ENCODE results near the gene ULK3.
A peak's percentile ranks its signal among the peaks of the same experiment; 100 is the strongest.

The ULK3 gene

GRCh38 chr15:74873036-74873755 is 30.2 kb upstream of the ULK3 start, which contains the start of gene SCAMP2:
Gene SCAMP2, minus strand, starts transcription at chr15:74873365. Its CDS starts 110 bp downstream, at chr15:74873255.
- Mint-ChIP-seq H3K27ac (peak within 1 kb of the TSS; percentile 94), H3K9me3 (no peaks in the 10 kb centered on the region), H3K27me3 (ENCODE audit: low read depth) (no peaks in the 10 kb centered on the region), H3K4me3 (peak within 1 kb of the TSS; percentile 99), H3K4me1 (ENCODE audit: low read depth) (peaks cover 32% of the 10 kb centered on the region), H3K36me3 (ENCODE audit: low read depth) (peaks cover 17% of the 10 kb centered on the region)

- H3K9me3 Mint-ChIP-seq: no peaks in the 10 kb centered on the region
- H3K36me3 Mint-ChIP-seq (ENCODE audit: low read depth): peaks cover 22% of the 10 kb centered on the region
- peak overlapping the region; percentile 94 for H3K27ac Mint-ChIP-seq
- peak overlapping the region; percentile 99 for H3K4me3 Mint-ChIP-seq
- H3K4me1 Mint-ChIP-seq (ENCODE audit: low read depth): peaks cover 38% of the 10 kb centered on the region
- H3K27me3 Mint-ChIP-seq (ENCODE audit: low read depth): no peaks in the 10 kb centered on the region
Measured at GRCh38 chr15:74872702-74873035, 29.7 kb upstream of the ULK3 start.

GRCh38 chr15:74870436-74871215 is 27.7 kb upstream of the ULK3 start:
- Mint-ChIP-seq H3K4me3 (peak overlapping the region; percentile 85), H3K36me3 (ENCODE audit: low read depth) (peaks cover 32% of the 10 kb centered on the region), H3K27ac (peak overlapping the region; percentile 94), H3K27me3 (ENCODE audit: low read depth) (no peaks in the 10 kb centered on the region), H3K9me3 (no peaks in the 10 kb centered on the region), H3K4me1 (ENCODE audit: low read depth) (peaks cover 52% of the 10 kb centered on the region)

- Mint-ChIP-seq H3K9me3 (no peaks in the 10 kb centered on the region), H3K36me3 (ENCODE audit: low read depth) (peaks cover 37% of the 10 kb centered on the region), H3K27me3 (ENCODE audit: low read depth) (no peaks in the 10 kb centered on the region), H3K4me3 (peak overlapping the region; percentile 85), H3K27ac (peak overlapping the region; percentile 94), H3K4me1 (ENCODE audit: low read depth) (peaks cover 57% of the 10 kb centered on the region)
Measured at GRCh38 chr15:74869726-74870407, 26.9 kb upstream of the ULK3 start.

GRCh38 chr15:74869372-74869725 is 26.4 kb upstream of the ULK3 start:
- H3K4me3 Mint-ChIP-seq: peak overlapping the region; percentile 85
- peaks cover 40% of the 10 kb centered on the region for H3K36me3 Mint-ChIP-seq (ENCODE audit: low read depth)
- H3K9me3 Mint-ChIP-seq: no peaks in the 10 kb centered on the region
- H3K4me1 Mint-ChIP-seq (ENCODE audit: low read depth): peaks cover 61% of the 10 kb centered on the region
- H3K27ac Mint-ChIP-seq: peak overlapping the region; percentile 94
- H3K27me3 Mint-ChIP-seq (ENCODE audit: low read depth): no peaks in the 10 kb centered on the region

- Mint-ChIP-seq H3K27ac (peak overlapping the region; percentile 76), H3K9me3 (no peaks in the 10 kb centered on the region), H3K27me3 (ENCODE audit: low read depth) (no peaks in the 10 kb centered on the region), H3K36me3 (ENCODE audit: low read depth) (peaks cover 45% of the 10 kb centered on the region), H3K4me3 (peak overlapping the region; percentile 52), H3K4me1 (ENCODE audit: low read depth) (peaks cover 62% of the 10 kb centered on the region)
Measured at GRCh38 chr15:74868059-74868458, 25.1 kb upstream of the ULK3 start.

- H3K4me3 Mint-ChIP-seq: peak overlapping the region; percentile 52
- no peaks in the 10 kb centered on the region for H3K27me3 Mint-ChIP-seq (ENCODE audit: low read depth)
- H3K36me3 Mint-ChIP-seq (ENCODE audit: low read depth): peaks cover 41% of the 10 kb centered on the region
- peak overlapping the region; percentile 76 for H3K27ac Mint-ChIP-seq
- no peaks in the 10 kb centered on the region for H3K9me3 Mint-ChIP-seq
- peaks cover 58% of the 10 kb centered on the region for H3K4me1 Mint-ChIP-seq (ENCODE audit: low read depth)
Measured at GRCh38 chr15:74867466-74868038, 24.6 kb upstream of the ULK3 start.

GRCh38 chr15:74866090-74866489 is 23.1 kb upstream of the ULK3 start:
- Mint-ChIP-seq H3K4me3 (peak overlapping the region; percentile 2), H3K36me3 (ENCODE audit: low read depth) (peaks cover 37% of the 10 kb centered on the region), H3K27me3 (ENCODE audit: low read depth) (no peaks in the 10 kb centered on the region), H3K4me1 (ENCODE audit: low read depth) (peaks cover 55% of the 10 kb centered on the region), H3K9me3 (no peaks in the 10 kb centered on the region), H3K27ac (peak overlapping the region; percentile 8)

GRCh38 chr15:74865316-74865715 is 22.4 kb upstream of the ULK3 start:
- Mint-ChIP-seq H3K4me1 (ENCODE audit: low read depth) (peaks cover 48% of the 10 kb centered on the region), H3K36me3 (ENCODE audit: low read depth) (peaks cover 37% of the 10 kb centered on the region), H3K9me3 (no peaks in the 10 kb centered on the region), H3K27me3 (ENCODE audit: low read depth) (no peaks in the 10 kb centered on the region), H3K27ac (peak overlapping the region; percentile 63), H3K4me3 (peak overlapping the region; percentile 53)

- Mint-ChIP-seq H3K4me3 (no peak overlapping the region), H3K36me3 (ENCODE audit: low read depth) (peaks cover 31% of the 10 kb centered on the region)
Measured at GRCh38 chr15:74864296-74864695, 21.3 kb upstream of the ULK3 start.

GRCh38 chr15:74863239-74864056 is 20.5 kb upstream of the ULK3 start:
- Mint-ChIP-seq H3K27me3 (ENCODE audit: low read depth) (no peaks in the 10 kb centered on the region), H3K4me3 (peak overlapping the region; percentile 5), H3K4me1 (ENCODE audit: low read depth) (peaks cover 43% of the 10 kb centered on the region), H3K27ac (peak overlapping the region; percentile 67), H3K36me3 (ENCODE audit: low read depth) (peaks cover 33% of the 10 kb centered on the region), H3K9me3 (no peaks in the 10 kb centered on the region)

More at GRCh38 chr15:74864296-74864695, 21.3 kb upstream of the ULK3 start:
- Mint-ChIP-seq H3K9me3 (no peaks in the 10 kb centered on the region), H3K27ac (peak overlapping the region; percentile 54), H3K4me1 (ENCODE audit: low read depth) (peaks cover 38% of the 10 kb centered on the region), H3K27me3 (ENCODE audit: low read depth) (no peaks in the 10 kb centered on the region)

GRCh38 chr15:74858369-74858740 is 15.4 kb upstream of the ULK3 start:
- Mint-ChIP-seq H3K36me3 (ENCODE audit: low read depth) (peaks cover 8% of the 10 kb centered on the region), H3K4me1 (ENCODE audit: low read depth) (peaks cover 25% of the 10 kb centered on the region), H3K4me3 (no peak overlapping the region), H3K9me3 (no peaks in the 10 kb centered on the region), H3K27me3 (ENCODE audit: low read depth) (no peaks in the 10 kb centered on the region), H3K27ac (peak overlapping the region; percentile 69)

GRCh38 chr15:74857671-74858368 is 14.9 kb upstream of the ULK3 start:
- H3K4me1 Mint-ChIP-seq (ENCODE audit: low read depth): peaks cover 25% of the 10 kb centered on the region
- peaks cover 10% of the 10 kb centered on the region for H3K36me3 Mint-ChIP-seq (ENCODE audit: low read depth)
- no peaks in the 10 kb centered on the region for H3K27me3 Mint-ChIP-seq (ENCODE audit: low read depth)
- H3K4me3 Mint-ChIP-seq: no peak overlapping the region
- H3K9me3 Mint-ChIP-seq: no peaks in the 10 kb centered on the region
- H3K27ac Mint-ChIP-seq: peak overlapping the region; percentile 69
